GM12878 (cell line): ENCODE results near the gene CSF3R. TPM values are rescaled to one million over a fixed set of nuclear protein-coding genes. Genes with fewer than 3 reads are reported as not detected.
"Not testable (repeated sequence)": the region's sequence is repeated elsewhere in the genome, so short reads cannot be mapped to it uniquely, and the experiment has no call there.

Experiments used
- ATAC-seq: fragments of 200-7000 bp; cut with Tn5 transposase; 3 replicates; pipeline ENCODE4 v1.9.1; 2020; ENCODE audit warnings: mild to moderate bottlenecking, moderate library complexity
- BruUV-seq: library from RNA; stranded (reverse); fragments of 400-500 nt; replicated peaks from 2 replicates; lab custom pipeline; 2021; lab: Mats Ljungman, UMichigan
- CTCF ChIA-PET: fragments of 300-600 bp; sonication (Branson Sonifier 250); formaldehyde crosslinking; extraction: SDS; loops from one replicate; lab custom pipeline; 2021; ENCODE audit warnings: inconsistent platforms; lab: Yijun Ruan, JAX
- POLR2A ChIA-PET: fragments of 350-600 bp; formaldehyde crosslinking; extraction: SDS; loops from one replicate; lab custom pipeline; 2021; ENCODE audit warnings: inconsistent platforms; lab: Charles Lee
- RAD21 ChIA-PET: fragments of 300-600 bp; sonication (Branson Sonifier 250); formaldehyde crosslinking; loops from one replicate; lab custom pipeline; 2023; ENCODE audit warnings: antibody characterized with exemption; ENCODE audit not compliant: unreplicated experiment; lab: Charles Lee
- SMC1A ChIA-PET: fragments of 300-600 bp; sonication (Branson Sonifier 250); formaldehyde crosslinking; loops from one replicate; lab custom pipeline; 2023; ENCODE audit not compliant: unreplicated experiment, uncharacterized antibody; lab: Charles Lee
- DNase-seq: peaks from one replicate; pipeline ENCODE4 v3.0.0-alpha.2; 2011; ENCODE audit warnings: low read depth, low spot score
- FAIRE-seq: peaks from 3 replicates; lab custom pipeline; 2011; peaks lifted over from hg19 to GRCh38; lab: Jason Lieb, UNC
- H2AFZ ChIP-seq: 2 replicates; pipeline ENCODE4 v1.6.0; 2011; ENCODE audit warnings: low read depth, low read length, control low read depth; ENCODE audit not compliant: control insufficient read depth
- H3K27ac ChIP-seq: 2 replicates; pipeline ENCODE4 v1.5.1; 2011; ENCODE audit warnings: control low read depth; ENCODE audit not compliant: control insufficient read depth, insufficient read depth
- H3K27me3 ChIP-seq, 2 experiments: replicated peaks in 1 of 2; 2 replicates each; pipeline versions ENCODE4 v1.6.0 to v1.6.1; 2011; ENCODE audit warnings: low read length in 1 of 2; ENCODE audit not compliant: control insufficient read depth in 2 of 2, insufficient read depth in 2 of 2
- H3K36me3 ChIP-seq, 2 experiments: 2 replicates each; pipeline ENCODE4 v1.5.1; 2011; ENCODE audit warnings: low read length in 1 of 2; ENCODE audit not compliant: control insufficient read depth in 2 of 2, insufficient read depth in 2 of 2
- H3K4me1 ChIP-seq: 2 replicates; pipeline ENCODE4 v1.6.1; 2011; ENCODE audit warnings: mild to moderate bottlenecking, low read length, moderate library complexity, mixed read lengths; ENCODE audit not compliant: control insufficient read depth, insufficient read depth
- H3K4me2 ChIP-seq: 2 replicates; pipeline ENCODE4 v1.6.0; 2011; ENCODE audit warnings: control low read depth; ENCODE audit not compliant: control insufficient read depth, insufficient read depth
- H3K4me3 ChIP-seq: fragments of 200-600 bp; sonication (generic); 2 replicates; pipeline ENCODE4 v1.5.1; 2016
- H3K79me2 ChIP-seq: 2 replicates; pipeline ENCODE4 v1.6.0; 2011; ENCODE audit warnings: low read length; ENCODE audit not compliant: control insufficient read depth, insufficient read depth
- H3K9ac ChIP-seq: 2 replicates; pipeline ENCODE4 v1.8.0; 2011; ENCODE audit warnings: low read length, control low read depth, mixed read lengths; ENCODE audit not compliant: control insufficient read depth, insufficient read depth
- H3K9me3 ChIP-seq: replicated peaks from 3 replicates; pipeline ENCODE4 v1.5.1; 2011; ENCODE audit warnings: mild to moderate bottlenecking, low read length; ENCODE audit not compliant: control insufficient read depth, insufficient read depth
- H4K20me1 ChIP-seq: 2 replicates; pipeline ENCODE4 v1.6.0; 2011; ENCODE audit not compliant: control insufficient read depth, insufficient read depth
- CHD1 ChIP-seq: IDR thresholded peaks from 2 replicates; pipeline ENCODE4 v1.6.1; 2012; ENCODE audit warnings: low read depth, low read length, improper control_type of control experiment
- NFXL1 ChIP-seq: fragments of 450-650 bp; IDR thresholded peaks from 2 replicates; pipeline ENCODE4 v1.6.1; 2017; ENCODE audit warnings: antibody characterized with exemption, mild to moderate bottlenecking, borderline replicate concordance
- WGBS: methylation state at CpG from one replicate; pipeline ENCODE4 v1.1.6; 2016; ENCODE audit warnings: low lambda C conversion rate; ENCODE audit not compliant: insufficient replicate concordance, insufficient coverage; ENCODE audit errors: missing lambda C conversion rate; 5-methylcytosine and 5-hydroxymethylcytosine counted together
- in situ Hi-C: fragments of 300-500 bp; cut with MboI; formaldehyde crosslinking; loops from 9 replicates; pipeline ENCODE4 v1.14.3; 2018; ENCODE audit warnings: mixed read lengths
- intact Hi-C: fragments of 100-400 bp; cut with micrococcal nuclease; formaldehyde crosslinking; loops from one replicate; pipeline ENCODE4 v1.14.2; 2022; ENCODE audit not compliant: unreplicated experiment
- polyA plus RNA-seq, 11 experiments: library from polyadenylated mRNA; depleted of rRNA in 4 of 11; unstranded in 6 of 11; stranded (reverse) in 5 of 11; fragments of >200 nt; fragmentation: Nextera tagmentation in 4 of 11; fragmentation: Illumina TruSeq in 1 of 11; extraction: Ambion mirVana in 4 of 11; extraction: Trizol in 1 of 11; gene quantifications; 1 replicate in 1 of 11; 2 replicates in 10 of 11; pipeline versions ENCODE4 v1.2.1 to v1.2.3, GENCODE V29; 2011 to 2016; ENCODE audit warnings: inconsistent platforms in 2 of 11, missing spikeins in 2 of 11, low read depth in 1 of 11
- total RNA-seq, 4 experiments: library from RNA; depleted of rRNA in 3 of 4; stranded (reverse); fragments of >200 nt in 3 of 4; fragmentation: Illumina TruSeq in 1 of 4; extraction: Trizol in 1 of 4; gene quantifications; 2 replicates each; pipeline versions ENCODE4 v1.2.1 to v1.2.3, GENCODE V29; 2013 to 2021

CSF3R gene
- total and polyA plus RNA-seq, 10 of the 15 experiments (the other 5 are each of a cell fraction or from before 2014, with no cell fraction given) = 0.13 TPM; not detected in 9

- Histone ChIP-seq H4K20me1 (no peaks in the 10 kb centered on the region), H3K4me3 (no peak overlapping the region), H3K79me2 (no peaks in the 10 kb centered on the region), H3K27me3 (no peaks in the 10 kb centered on the region), H3K9me3 (no peaks in the 10 kb centered on the region), H3K4me2 (no peak overlapping the region), H3K4me1 (no peaks in the 10 kb centered on the region), H3K27ac (no peak overlapping the region), H3K9ac (no peak overlapping the region), H2AFZ (no peak overlapping the region), H3K36me3 (no peaks in the 10 kb centered on the region)
- DNase-seq = no peak
- intact Hi-C loops (no loop called here), in situ Hi-C loops (no loop called here)
- no TSS peak for BruUV-seq
- FAIRE-seq = no peak
- WGBS = 31% methylated on average over 2 of the region's 2 CpGs
- no peak for ATAC-seq
- SMC1A ChIA-PET = no interaction called here
- CTCF ChIA-PET = interaction anchor here (0.7 to 1.8 kb wide), 2 partner anchors 13 to 107 kb away, joined by 3 to 8 read pairs; no protein-coding TSS in a partner anchor
- TF ChIP-seq NFXL1 (no peak), CHD1 (no peak)
- POLR2A ChIA-PET = no interaction called here
- RAD21 ChIA-PET = interaction anchor here (1.0 kb wide), 1 partner anchor 13 kb away, joined by 3 read pairs; no protein-coding TSS in a partner anchor
Observed at GRCh38 chr1:36502616-36503015, 19.9 kb upstream of the CSF3R start.

- H3K36me3 ChIP-seq, DNase-seq, POLR2A ChIA-PET, H3K4me1 ChIP-seq, H3K4me2 ChIP-seq, BruUV-seq, intact Hi-C loops, SMC1A ChIA-PET, H3K79me2 ChIP-seq, H4K20me1 ChIP-seq, ATAC-seq, FAIRE-seq, H2AFZ ChIP-seq, H3K4me3 ChIP-seq, H3K9me3 ChIP-seq, H3K27me3 ChIP-seq, in situ Hi-C loops, H3K9ac ChIP-seq, H3K27ac ChIP-seq: not testable (repeated sequence)
- ChIA-PET CTCF (interaction anchor here (0.7 to 1.8 kb wide), 2 partner anchors 14 to 108 kb away, joined by 3 to 8 read pairs; no protein-coding TSS in a partner anchor), RAD21 (interaction anchor here (1.0 kb wide), 1 partner anchor 14 kb away, joined by 3 read pairs; no protein-coding TSS in a partner anchor)
- WGBS = 52% methylated on average over 4 of the region's 4 CpGs
Observed at GRCh38 chr1:36501911-36502310, 19.2 kb upstream of the CSF3R start.
